Keratinocyte (primary cell): ENCODE measurements around the gene NEK10. TPM values are rescaled to one million over a fixed set of nuclear protein-coding genes. Genes with fewer than 3 reads are reported as not detected.

ENCODE experiments used
- DNase-seq: peaks from one replicate; pipeline ENCODE4 v3.0.0-alpha.2; 2011; ENCODE audit warnings: low read depth, missing footprints, low spot score
- FAIRE-seq: peaks from 2 replicates; lab custom pipeline; 2011; peaks lifted over from hg19 to GRCh38; lab: Jason Lieb, UNC
- H2AFZ ChIP-seq: 2 replicates; pipeline ENCODE4 v1.6.0; 2012; ENCODE audit warnings: low read length, control low read depth, inconsistent platforms; ENCODE audit not compliant: control insufficient read depth
- H3K27ac ChIP-seq: 2 replicates; pipeline ENCODE4 v1.5.1; 2011; ENCODE audit warnings: low read length; ENCODE audit not compliant: control insufficient read depth, insufficient read depth
- H3K27me3 ChIP-seq: 3 replicates; pipeline ENCODE4 v1.6.0; 2011; ENCODE audit warnings: low read length; ENCODE audit not compliant: control insufficient read depth, insufficient read depth; ENCODE audit errors: extremely low read depth
- H3K36me3 ChIP-seq, 2 experiments: 2 replicates in 1 of 2; 3 replicates in 1 of 2; pipeline ENCODE4 v1.5.1; 2011; ENCODE audit warnings: low read length in 2 of 2, mild to moderate bottlenecking in 1 of 2; ENCODE audit not compliant: control insufficient read depth in 2 of 2, insufficient read depth in 2 of 2; ENCODE audit errors: extremely low read depth in 1 of 2
- H3K4me1 ChIP-seq: 3 replicates; pipeline ENCODE4 v1.5.1; 2011; ENCODE audit warnings: low read length; ENCODE audit not compliant: control insufficient read depth, insufficient read depth; ENCODE audit errors: extremely low read depth
- H3K4me2 ChIP-seq: 3 replicates; pipeline ENCODE4 v1.6.0; 2011; ENCODE audit warnings: low read depth, low read length; ENCODE audit not compliant: control insufficient read depth, insufficient read depth; ENCODE audit errors: extremely low read depth
- H3K4me3 ChIP-seq, 3 experiments: fragments of 200-600 bp in 1 of 3; sonication (generic) in 1 of 3; 2 replicates in 2 of 3; 3 replicates in 1 of 3; pipeline ENCODE4 v1.5.1; 2011 to 2016; ENCODE audit warnings: low read length in 3 of 3, mild to moderate bottlenecking in 3 of 3, control low read depth in 2 of 3, inconsistent platforms in 1 of 3, low read depth in 1 of 3, mixed read lengths in 1 of 3, mixed run types in 1 of 3, moderate library complexity in 1 of 3; ENCODE audit not compliant: control insufficient read depth in 2 of 3, insufficient read depth in 2 of 3; ENCODE audit errors: extremely low read depth in 1 of 3
- H3K79me2 ChIP-seq: 2 replicates; pipeline ENCODE4 v1.6.0; 2012; ENCODE audit warnings: low read length; ENCODE audit not compliant: control insufficient read depth, insufficient read depth
- H3K9ac ChIP-seq: 3 replicates; pipeline ENCODE4 v1.6.0; 2011; ENCODE audit warnings: low read length; ENCODE audit not compliant: control insufficient read depth, insufficient read depth; ENCODE audit errors: extremely low read depth
- H3K9me1 ChIP-seq: 3 replicates; pipeline ENCODE4 v1.6.0; 2011; ENCODE audit warnings: low read length; ENCODE audit not compliant: control insufficient read depth, insufficient read depth; ENCODE audit errors: extremely low read depth
- H3K9me3 ChIP-seq: 2 replicates; pipeline ENCODE4 v1.5.1; 2012; ENCODE audit warnings: low read depth, low read length; ENCODE audit not compliant: control insufficient read depth
- H4K20me1 ChIP-seq: 3 replicates; pipeline ENCODE4 v1.6.0; 2011; ENCODE audit warnings: low read length; ENCODE audit not compliant: control insufficient read depth, insufficient read depth; ENCODE audit errors: extremely low read depth
- CTCF ChIP-seq, 3 experiments: IDR thresholded peaks in 1 of 3; conservative IDR thresholded peaks in 1 of 3; optimal IDR thresholded peaks in 1 of 3; 2 replicates in 2 of 3; 3 replicates in 1 of 3; pipeline versions ENCODE3 to v1.5.1; 2011; ENCODE audit warnings: low read length in 3 of 3, mild to moderate bottlenecking in 3 of 3, moderate library complexity in 2 of 3, control low read depth in 1 of 3, inconsistent platforms in 1 of 3; ENCODE audit not compliant: insufficient read depth in 2 of 3; ENCODE audit errors: extremely low read depth in 1 of 3
- EZH2 ChIP-seq: IDR thresholded peaks from one replicate; pipeline ENCODE4 v1.6.1; 2012; ENCODE audit warnings: inconsistent platforms, mild to moderate bottlenecking, low read length, moderate library complexity
- dilution Hi-C: fragments of 300-500 bp; cut with MboI; formaldehyde crosslinking; loops from one replicate; pipeline ENCODE4 v1.7.0; 2020; ENCODE audit warnings: low sequenced_read_pairs; ENCODE audit not compliant: extremely low pct_ligation_motif_present
- polyA plus RNA-seq, 5 experiments: library from polyadenylated mRNA; depleted of rRNA in 3 of 5; stranded (reverse) in 3 of 5; stranded (forward) in 1 of 5; unstranded in 1 of 5; fragments of >200 nt; gene quantifications; 1 replicate in 1 of 5; 2 replicates in 3 of 5; 3 replicates in 1 of 5; pipeline versions ENCODE4 v1.2.1 to v1.2.3, GENCODE V29; 2011 to 2012; ENCODE audit warnings: missing spikeins in 2 of 5, low read depth in 1 of 5, low replicate concordance in 1 of 5

NEK10 gene
- polyA plus RNA-seq, 1 donor (not counting 4 experiments of a cell fraction or from before 2014, with no cell fraction given) = 0.98 TPM

- H3K9ac ChIP-seq = no peak overlapping the region
- no peak overlapping the region for H2AFZ ChIP-seq
- no peak overlapping the region for H3K4me3 ChIP-seq
- no peaks in the 10 kb centered on the region for H3K79me2 ChIP-seq
- TF ChIP-seq CTCF (optimal IDR thresholded peaks at IDR 0.05 in 1 of 3, IDR thresholded peaks at IDR 0.05 in 1 of 3, conservative IDR thresholded peaks at IDR 0.05 in 1 of 3; ENCODE audit: extremely low read depth in 1 of 3, insufficient read depth in 2 of 3, low read length in 3 of 3) (no peak), EZH2 (no peak)
- DNase-seq = peak; percentile 9
- H3K9me3 ChIP-seq = no peaks in the 10 kb centered on the region
- no peaks in the 10 kb centered on the region for H3K36me3 ChIP-seq
- peak overlapping the region; percentile 9 for H3K4me2 ChIP-seq
- no peaks in the 10 kb centered on the region for H3K9me1 ChIP-seq
- H3K27me3 ChIP-seq = no peaks in the 10 kb centered on the region
- H3K4me1 ChIP-seq = peaks cover 11% of the 10 kb centered on the region
- dilution Hi-C loops = no loop called here
- FAIRE-seq = peak; percentile 51
- no peaks in the 10 kb centered on the region for H4K20me1 ChIP-seq
- no peak overlapping the region for H3K27ac ChIP-seq
These were observed 152.1 kb downstream of the NEK10 start for GRCh38 chr3:27216955-27217552.

- DNase-seq (no peak), FAIRE-seq (peak; percentile 20)
- dilution Hi-C loops = no loop called here
- no peaks in the 10 kb centered on the region for H3K9me1 ChIP-seq
- H3K4me3 ChIP-seq = no peak overlapping the region
- H3K36me3 ChIP-seq = no peaks in the 10 kb centered on the region
- H2AFZ ChIP-seq = peak overlapping the region; percentile 8
- no peaks in the 10 kb centered on the region for H3K27me3 ChIP-seq
- no peak overlapping the region for H3K9ac ChIP-seq
- no peak for TF ChIP-seq EZH2
- TF ChIP-seq CTCF (optimal IDR thresholded peaks at IDR 0.05 in 1 of 3, IDR thresholded peaks at IDR 0.05 in 1 of 3, conservative IDR thresholded peaks at IDR 0.05 in 1 of 3; ENCODE audit: extremely low read depth in 1 of 3, insufficient read depth in 2 of 3, low read length in 3 of 3) = no peak
- H4K20me1 ChIP-seq = no peaks in the 10 kb centered on the region
- peak overlapping the region; percentile 55 for H3K4me2 ChIP-seq
- no peaks in the 10 kb centered on the region for H3K9me3 ChIP-seq
- H3K27ac ChIP-seq = no peak overlapping the region
- H3K4me1 ChIP-seq = peaks cover 11% of the 10 kb centered on the region
- H3K79me2 ChIP-seq = no peaks in the 10 kb centered on the region
These were observed 152.8 kb downstream of the NEK10 start for GRCh38 chr3:27216295-27216855.
